SK-N-DZ (cell line): ENCODE measurements around the gene HMCN2.
"Not testable (repeated sequence)": the region's sequence is repeated elsewhere in the genome, so short reads cannot be mapped to it uniquely, and the experiment has no call there.

Experiments used
- DNase-seq: peaks from one replicate; pipeline ENCODE4 v3.0.0-alpha.2; 2015; ENCODE audit warnings: low spot score

HMCN2 gene

GRCh38 chr9:130264414-130265350 lies 878 bp upstream of the HMCN2 start:
- DNase-seq, result no peak

DNA sequence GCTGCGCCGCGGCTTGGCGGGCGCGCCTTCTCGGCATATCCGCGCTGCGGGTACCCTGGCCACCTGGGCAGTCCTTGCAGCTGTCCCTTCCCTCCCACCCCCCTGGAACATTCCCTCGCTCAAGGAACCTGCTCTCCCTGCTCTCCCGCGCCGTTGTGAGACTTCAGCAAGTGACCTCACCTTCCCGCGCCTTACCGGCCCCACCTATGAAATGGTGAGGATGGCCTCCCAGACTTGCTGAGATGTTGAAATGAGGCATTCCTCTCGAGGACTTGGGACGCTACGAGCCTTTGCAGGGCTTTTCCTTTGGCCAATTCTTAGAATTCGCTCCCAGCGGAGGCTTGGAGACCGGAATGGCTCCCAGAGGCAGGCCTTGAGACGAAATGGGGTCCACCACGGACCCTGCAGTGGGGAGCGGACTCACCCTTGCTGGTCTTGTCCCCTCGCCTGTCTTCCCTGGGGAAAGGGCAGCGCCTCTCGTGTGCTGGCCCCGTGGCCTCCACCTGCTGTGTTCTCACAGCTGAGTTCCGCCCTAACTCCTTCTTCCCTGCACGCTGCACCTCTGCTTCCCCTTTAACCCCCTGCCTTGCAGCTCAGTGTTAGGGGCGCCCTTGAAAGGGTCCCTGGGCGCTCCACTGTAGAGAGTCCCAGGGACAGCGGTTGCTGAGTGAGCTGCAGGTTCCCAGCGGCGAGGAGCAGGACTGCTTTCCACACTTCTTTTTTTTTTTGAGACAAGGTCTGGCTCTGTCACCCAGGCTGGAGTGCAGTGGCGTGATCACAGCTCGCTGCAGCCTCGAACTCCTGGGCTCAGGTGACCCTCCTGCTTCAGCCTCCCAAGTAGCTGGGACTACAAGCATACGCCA lies 907 bp downstream of the HMCN2 start:
- DNase-seq, result peak; percentile 64

GRCh38 chr9:130267930-130268329 lies 2.4 kb downstream of the HMCN2 start:
- no peak for DNase-seq

GRCh38 chr9:130268521-130269211 lies 3.1 kb downstream of the HMCN2 start:
- no peak for DNase-seq

GRCh38 chr9:130271473-130271872 lies 5.9 kb downstream of the HMCN2 start:
- no peak for DNase-seq

GRCh38 chr9:130275156-130275555 lies 9.6 kb downstream of the HMCN2 start:
- DNase-seq, result no peak

GRCh38 chr9:130276121-130276520 lies 10.6 kb downstream of the HMCN2 start:
- no peak for DNase-seq

- no peak for DNase-seq
Measured at GRCh38 chr9:130276955-130277354, 11.4 kb downstream of the HMCN2 start.

- DNase-seq, result not testable (repeated sequence)
Measured at GRCh38 chr9:130277525-130277924, 12.0 kb downstream of the HMCN2 start.

DNA sequence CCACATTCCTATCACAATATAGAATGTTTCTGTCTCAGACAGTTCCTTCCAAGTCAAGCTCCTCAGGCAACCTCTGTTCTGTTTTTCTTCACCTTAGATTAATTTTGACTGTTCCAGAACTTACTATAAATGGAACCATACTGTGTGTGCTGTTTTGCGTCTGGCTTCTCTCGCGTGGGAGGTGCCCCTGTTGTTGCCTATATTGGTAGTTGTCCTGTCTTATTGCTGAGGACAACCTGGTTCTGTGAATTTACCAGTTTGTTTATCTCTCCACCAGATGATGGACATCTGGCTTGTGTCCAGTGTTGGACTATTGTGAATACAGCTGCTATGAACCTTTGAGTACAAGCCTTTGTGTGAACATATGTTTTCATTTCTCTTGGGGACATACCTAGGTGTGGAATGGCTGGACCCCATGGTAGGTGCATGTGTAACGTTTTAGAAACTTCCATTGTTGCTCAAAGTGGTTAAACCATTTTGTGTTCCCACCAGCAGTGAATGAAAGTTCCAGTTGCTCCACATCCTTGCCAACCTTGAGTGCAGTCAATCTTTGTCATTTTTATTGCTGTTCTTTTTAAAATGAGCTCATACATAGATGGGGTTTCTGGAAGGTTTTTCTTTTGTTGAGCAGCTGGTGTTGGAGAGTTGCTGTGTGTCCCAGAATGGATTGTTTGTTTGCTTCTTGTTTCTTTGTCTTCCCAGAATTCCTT lies 18.1 kb downstream of the HMCN2 start:
- DNase-seq, result peak; percentile 93

- no peak for DNase-seq
Measured at GRCh38 chr9:130284249-130284625, 18.7 kb downstream of the HMCN2 start.

DNA sequence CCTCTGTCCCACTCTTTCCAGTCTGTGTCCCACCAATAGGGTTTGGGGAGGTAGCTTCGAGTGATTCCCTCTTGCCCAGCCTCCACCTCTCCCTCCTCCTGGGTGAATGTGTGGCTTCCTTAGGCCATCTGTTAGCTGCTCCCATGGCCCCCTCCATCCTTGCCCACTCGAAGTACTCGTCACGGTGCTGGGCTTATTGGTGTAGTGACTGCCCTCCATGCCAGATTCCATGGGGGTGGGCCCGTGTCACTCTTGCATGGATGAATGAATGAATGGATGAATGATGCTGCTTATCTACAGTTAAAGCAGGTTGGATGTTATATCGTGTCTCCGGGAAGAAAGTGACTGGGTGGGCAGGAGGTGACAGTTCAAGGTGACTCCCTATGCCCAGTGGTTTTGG lies 19.1 kb downstream of the HMCN2 start:
- no peak for DNase-seq

DNA sequence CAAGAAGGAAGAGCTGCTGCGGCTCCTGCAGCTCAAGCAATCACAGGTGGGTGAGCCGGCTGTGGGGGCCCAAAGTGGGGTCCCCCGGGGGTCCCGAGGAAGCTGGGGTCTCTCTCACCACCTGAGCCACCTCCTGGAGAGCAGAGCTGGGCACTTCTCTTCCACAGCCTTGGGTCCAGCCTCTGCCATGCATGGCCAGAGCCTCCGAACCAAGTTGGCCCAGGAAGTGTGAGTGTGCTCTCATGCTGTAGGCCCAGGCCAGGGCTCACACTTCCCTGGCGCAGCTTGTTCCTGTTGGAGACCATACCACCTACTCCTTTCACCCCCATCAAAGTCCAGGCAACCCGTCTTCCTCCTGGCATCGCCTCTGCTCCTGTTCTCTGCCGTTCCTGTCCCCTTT lies 19.7 kb downstream of the HMCN2 start:
- DNase-seq, result no peak

- no peak for DNase-seq
Measured at GRCh38 chr9:130286072-130286770, 20.7 kb downstream of the HMCN2 start.

DNA sequence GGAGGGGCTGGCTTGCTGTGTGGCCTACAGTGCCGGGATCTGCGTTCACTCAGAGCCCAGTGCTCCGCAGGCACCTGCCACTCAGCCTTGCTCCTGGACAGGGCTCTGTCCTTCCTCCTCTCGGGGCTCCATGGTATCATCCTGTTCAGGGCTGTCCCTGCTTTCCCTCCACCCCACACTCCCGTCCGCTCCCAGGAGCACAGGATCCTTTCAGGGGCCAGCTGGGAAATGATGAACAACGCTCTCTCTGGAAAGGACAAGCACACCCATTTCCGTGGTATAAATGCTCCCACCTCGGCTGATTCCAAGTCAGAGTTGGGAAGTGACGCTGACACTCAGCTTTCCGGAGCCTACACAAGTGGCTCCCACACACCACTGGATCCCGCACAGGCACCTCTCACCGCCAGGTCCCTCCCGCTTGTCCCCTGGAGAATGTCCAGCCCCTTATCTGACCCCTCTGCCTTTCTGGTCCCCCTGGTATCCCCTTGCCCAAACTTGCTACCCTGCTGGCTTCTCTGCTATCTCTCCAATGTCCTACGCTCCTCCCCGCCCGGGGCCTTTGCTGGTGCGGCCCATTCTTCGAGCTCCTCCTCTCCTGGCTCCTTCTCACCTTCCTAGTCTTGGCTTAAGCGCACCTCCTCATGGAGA lies 21.3 kb downstream of the HMCN2 start:
- DNase-seq, result no peak

- DNase-seq, result no peak
Measured at GRCh38 chr9:130287736-130288135, 22.2 kb downstream of the HMCN2 start.

GRCh38 chr9:130288393-130288792 lies 22.8 kb downstream of the HMCN2 start:
- no peak for DNase-seq

DNA sequence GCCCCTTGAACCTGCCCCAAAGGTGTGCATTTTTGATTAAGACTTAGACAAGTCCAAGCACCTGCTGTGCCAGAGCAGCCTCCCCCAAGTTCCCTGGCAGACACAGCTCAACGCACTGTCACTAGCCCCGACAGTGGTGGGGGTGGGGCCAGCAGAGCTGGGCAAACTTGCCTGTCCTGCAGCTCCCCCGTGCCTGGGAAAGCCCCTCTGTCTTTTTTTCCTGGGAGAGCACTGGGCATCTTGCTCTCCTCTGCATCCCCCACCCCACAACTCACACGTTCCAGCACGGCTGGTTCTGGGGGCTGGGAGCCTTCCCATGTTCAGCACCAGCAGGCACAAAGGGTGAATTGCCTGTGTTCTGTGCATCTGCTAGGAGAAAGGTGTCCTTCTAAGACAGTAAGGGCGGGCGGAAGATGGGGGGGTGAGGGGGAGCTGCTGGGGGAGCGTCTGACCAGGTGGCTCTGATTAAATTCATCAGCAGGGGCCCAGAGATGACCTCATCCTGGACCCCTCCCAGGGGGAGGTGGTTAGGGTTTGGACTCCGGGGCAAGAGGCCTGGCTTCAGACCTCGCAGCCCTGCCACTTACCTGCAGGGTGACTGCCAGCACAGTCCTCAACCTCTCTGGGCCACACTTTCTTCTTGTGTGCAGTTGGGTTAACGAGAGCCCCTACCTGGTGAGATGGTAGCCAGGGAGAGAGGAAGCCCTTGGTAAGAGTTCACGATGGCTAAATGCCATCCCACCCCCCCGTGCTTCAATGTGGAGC lies 23.5 kb downstream of the HMCN2 start:
- DNase-seq, result peak; percentile 26

DNA sequence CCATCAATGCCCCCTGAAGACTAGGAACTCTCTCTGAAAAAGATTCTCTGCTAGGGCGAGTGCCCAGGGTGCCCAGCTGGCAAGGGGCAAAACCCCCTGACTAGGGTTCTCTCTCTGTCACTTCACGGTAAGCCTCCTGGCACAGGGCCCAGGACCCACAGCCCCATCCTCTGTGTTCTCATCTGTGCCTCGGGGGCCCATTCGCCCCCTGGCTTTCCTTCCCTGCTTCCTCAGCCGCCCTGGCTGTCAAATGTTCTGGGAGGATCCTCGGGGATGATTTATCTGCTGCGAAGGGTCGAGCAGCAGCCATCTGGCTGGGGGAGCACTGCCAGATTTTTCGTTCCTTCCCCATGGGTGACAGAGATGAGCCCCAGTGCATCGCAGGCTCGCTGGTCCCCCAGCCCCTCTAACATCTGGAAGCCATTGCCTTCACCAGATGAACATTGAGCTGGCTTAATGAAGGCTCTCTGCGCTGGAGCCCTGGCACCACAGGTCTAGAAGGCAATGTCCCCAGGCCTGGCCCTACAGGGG lies 24.2 kb downstream of the HMCN2 start:
- peak; percentile 37 for DNase-seq
